GM13976 (cell line): ENCODE measurements around the gene CREB1.

ENCODE experiments used
- DNase-seq: peaks from one replicate; pipeline ENCODE4 v3.0.0; 2012; ENCODE audit warnings: low spot score
- in situ Hi-C: fragments of 300-500 bp; cut with MboI; formaldehyde crosslinking; loops from one replicate; pipeline ENCODE4 v1.12.0; 2022; ENCODE audit warnings: low sequenced_read_pairs, mixed read lengths, inconsistent platforms; ENCODE audit not compliant: unreplicated experiment
- TF ChIP-seq, protein P1 (sequence below): IDR thresholded peaks from 2 replicates; pipeline ENCODE4 v1.5.1; 2012; ENCODE audit warnings: borderline replicate concordance, mild to moderate bottlenecking; ENCODE audit not compliant: insufficient read depth; ENCODE audit errors: extremely low read depth, missing control alignments, control extremely low read depth

Gene CREB1

DNA sequence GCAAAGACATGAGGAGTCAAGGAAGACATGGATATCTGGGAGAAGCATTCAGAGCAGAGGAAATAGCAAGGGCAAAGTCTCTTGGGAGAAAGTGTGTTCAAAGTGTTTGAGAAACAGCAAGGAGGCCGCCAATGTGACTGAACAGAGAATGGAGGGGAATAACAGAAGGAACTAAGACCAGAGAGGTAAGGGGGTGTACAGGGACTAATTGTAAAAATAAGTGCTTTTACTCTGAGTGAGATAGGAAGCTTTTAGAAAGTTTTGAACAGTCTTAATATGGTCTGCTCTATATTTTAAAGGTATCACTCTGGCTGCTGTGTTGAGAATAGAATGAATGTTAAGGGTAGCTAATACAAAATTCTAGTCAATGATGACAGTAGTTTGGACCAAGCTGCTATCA, 6.8 kb upstream of the CREB1 start:
- TF ChIP-seq, protein P1, sequence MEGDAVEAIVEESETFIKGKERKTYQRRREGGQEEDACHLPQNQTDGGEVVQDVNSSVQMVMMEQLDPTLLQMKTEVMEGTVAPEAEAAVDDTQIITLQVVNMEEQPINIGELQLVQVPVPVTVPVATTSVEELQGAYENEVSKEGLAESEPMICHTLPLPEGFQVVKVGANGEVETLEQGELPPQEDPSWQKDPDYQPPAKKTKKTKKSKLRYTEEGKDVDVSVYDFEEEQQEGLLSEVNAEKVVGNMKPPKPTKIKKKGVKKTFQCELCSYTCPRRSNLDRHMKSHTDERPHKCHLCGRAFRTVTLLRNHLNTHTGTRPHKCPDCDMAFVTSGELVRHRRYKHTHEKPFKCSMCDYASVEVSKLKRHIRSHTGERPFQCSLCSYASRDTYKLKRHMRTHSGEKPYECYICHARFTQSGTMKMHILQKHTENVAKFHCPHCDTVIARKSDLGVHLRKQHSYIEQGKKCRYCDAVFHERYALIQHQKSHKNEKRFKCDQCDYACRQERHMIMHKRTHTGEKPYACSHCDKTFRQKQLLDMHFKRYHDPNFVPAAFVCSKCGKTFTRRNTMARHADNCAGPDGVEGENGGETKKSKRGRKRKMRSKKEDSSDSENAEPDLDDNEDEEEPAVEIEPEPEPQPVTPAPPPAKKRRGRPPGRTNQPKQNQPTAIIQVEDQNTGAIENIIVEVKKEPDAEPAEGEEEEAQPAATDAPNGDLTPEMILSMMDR: no peak
- in situ Hi-C loops: no loop called here
- no peak for DNase-seq

- in situ Hi-C loops: no loop called here
- no peak for DNase-seq
- TF ChIP-seq, protein P1: no peak
These were observed 4.5 kb upstream of the CREB1 start for GRCh38 chr2:207525296-207525695.

DNA sequence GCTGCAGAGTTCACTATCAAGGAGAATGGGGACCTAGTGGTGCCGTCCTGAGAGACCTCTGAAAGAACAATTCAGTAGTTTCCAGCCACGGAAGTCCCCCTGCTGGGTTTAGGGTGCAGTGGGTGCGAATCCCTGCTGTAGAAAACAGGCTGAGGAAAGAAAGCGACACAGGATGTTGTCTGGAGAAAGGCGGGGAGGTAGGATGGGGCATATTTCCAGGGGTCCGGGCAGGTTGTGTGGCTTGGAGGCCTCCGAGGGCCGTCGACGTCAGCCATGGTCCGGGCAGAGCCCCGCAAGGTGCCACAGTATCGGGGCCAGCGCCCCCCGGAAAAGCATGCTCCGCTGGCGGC, 807 bp upstream of the CREB1 start:
- peak; percentile 37 for DNase-seq
- in situ Hi-C loops: no loop called here
- TF ChIP-seq, protein P1: no peak

- in situ Hi-C loops: no loop called here
- TF ChIP-seq, protein P1: no peak
- DNase-seq: peak; percentile 48
These were observed 634 bp downstream of the CREB1 start for GRCh38 chr2:207530160-207531031.

GRCh38 chr2:207531032-207531952, 1.5 kb downstream of the CREB1 start:
- in situ Hi-C loops: no loop called here
- peak; percentile 53 for DNase-seq
- TF ChIP-seq, protein P1: no peak

GRCh38 chr2:207532676-207533075, 2.9 kb downstream of the CREB1 start:
- TF ChIP-seq, protein P1: no peak
- in situ Hi-C loops: no loop called here
- DNase-seq: no peak
